Sigmoid colon (tissue), 7 donors: ENCODE data around the gene FMNL3. TPM values are rescaled to one million over a fixed set of nuclear protein-coding genes. Genes with fewer than 3 reads are reported as not detected.
"Not testable (repeated sequence)": the region's sequence is repeated elsewhere in the genome, so short reads cannot be mapped to it uniquely, and the experiment has no call there.

ENCODE experiments used
- DNase-seq: peaks from one replicate; pipeline ENCODE4 v3.0.0-alpha.2; 2019
- H3K27ac ChIP-seq, 4 donors: fragments of 200-600 bp; sonication (generic); one replicate each; pipeline ENCODE4 v1.5.1; 2016 to 2019; ENCODE audit warnings: mild to moderate bottlenecking in 1 of 4
- H3K27me3 ChIP-seq, 3 donors: fragments of 200-600 bp; sonication (generic); one replicate each; pipeline ENCODE4 v1.5.1; 2019; ENCODE audit warnings: mild to moderate bottlenecking in 1 of 3
- H3K36me3 ChIP-seq, 4 donors: fragments of 200-600 bp; sonication (generic); one replicate each; pipeline ENCODE4 v1.5.1; 2016 to 2019
- H3K4me1 ChIP-seq, 4 donors: fragments of 200-600 bp; sonication (generic); one replicate each; pipeline ENCODE4 v1.5.1; 2017 to 2019
- H3K4me3 ChIP-seq, 4 donors: fragments of 200-600 bp; sonication (generic); one replicate each; pipeline ENCODE4 v1.5.1; 2017 to 2019; ENCODE audit warnings: mild to moderate bottlenecking in 2 of 4, moderate library complexity in 1 of 4
- H3K9me3 ChIP-seq, 4 donors: fragments of 200-600 bp in 3 of 4; sonication (generic) in 3 of 4; one replicate each; pipeline versions ENCODE4 v1.5.1 to v1.6.1; 2013 to 2019
- CTCF ChIP-seq, 4 experiments: fragments of 450-650 bp in 3 of 4; fragments of 200-600 bp in 1 of 4; IDR thresholded peaks; one replicate each; pipeline ENCODE4 v1.5.1; 2016 to 2019; ENCODE audit warnings: antibody characterized with exemption in 4 of 4, mild to moderate bottlenecking in 3 of 4, moderate library complexity in 2 of 4
- EP300 ChIP-seq, 4 donors: sonication (generic); formaldehyde crosslinking; IDR thresholded peaks; one replicate each; pipeline ENCODE4 v1.6.1; 2017; ENCODE audit warnings: antibody characterized with exemption in 4 of 4
- POLR2A ChIP-seq, 2 donors: fragments of 450-650 bp; IDR thresholded peaks; one replicate each; pipeline ENCODE4 v1.6.1; 2016; ENCODE audit warnings: antibody characterized with exemption in 2 of 2, mild to moderate bottlenecking in 2 of 2, moderate library complexity in 2 of 2
- POLR2AphosphoS5 ChIP-seq, 4 donors: sonication (generic); formaldehyde crosslinking; IDR thresholded peaks; one replicate each; pipeline ENCODE4 v1.6.1; 2017; ENCODE audit warnings: antibody characterized with exemption in 4 of 4
- WGBS, 2 donors: extraction: QIAGEN DNeasy Blood & Tissue Kit; methylation state at CpG; one replicate each; pipeline ENCODE4 v1.1.7; 2013; 5-methylcytosine and 5-hydroxymethylcytosine counted together
- intact Hi-C: fragments of 100-400 bp; cut with DNase I; formaldehyde crosslinking; loops from one replicate; pipeline ENCODE4 v1.15.1; 2023
- polyA plus RNA-seq, 3 donors: library from polyadenylated mRNA; stranded (reverse); fragments of 200-250 nt; gene quantifications; one replicate each; pipeline ENCODE4 v1.2.3, GENCODE V29; 2013
- total RNA-seq, 4 donors: library from RNA; depleted of rRNA; stranded (reverse); fragments of >200 nt; gene quantifications; one replicate each; pipeline ENCODE4 v1.1.0, GENCODE V29; 2016
- donor health status: healthy with polysubstance abuse.
- donor health status: Bipolar disorder and iron deficiency.
- donor health status: healthy.

The FMNL3 gene
- total and polyA plus RNA-seq, 7 donors, result 1.8 to 12.2 (median 9.8) TPM

- H3K36me3 ChIP-seq, result no peaks in the 10 kb centered on the region
- no peak overlapping the region for H3K4me3 ChIP-seq
- H3K4me1 ChIP-seq, result no peaks in the 10 kb centered on the region
- WGBS, 2 donors, result 22 to 80% methylated on average over 1 of the region's 1 CpG
- H3K27me3 ChIP-seq, result peaks cover 0 to 13% (median 0%) of the 10 kb centered on the region in 3 donors
- no peak for DNase-seq
- H3K27ac ChIP-seq, result no peak overlapping the region
- H3K9me3 ChIP-seq, result no peaks in the 10 kb centered on the region
- intact Hi-C loops, result no loop called here
- no peak for TF ChIP-seq POLR2AphosphoS5 (IDR thresholded peaks at IDR 0.05)
- TF ChIP-seq EP300 (IDR thresholded peaks at IDR 0.05), result no peak
- TF ChIP-seq CTCF (IDR thresholded peaks at IDR 0.05), result no peak
- TF ChIP-seq POLR2A (IDR thresholded peaks at IDR 0.05), result no peak
Observed at GRCh38 chr12:49720214-49720613, 13.0 kb upstream of the FMNL3 start.

- H3K27ac ChIP-seq, intact Hi-C loops, DNase-seq, H3K36me3 ChIP-seq, H3K4me3 ChIP-seq, H3K4me1 ChIP-seq, H3K9me3 ChIP-seq: not testable (repeated sequence)
- H3K27me3 ChIP-seq, result peaks cover 0 to 18% (median 0%) of the 10 kb centered on the region in 3 donors
- WGBS, 2 donors, result 90 to 92% methylated on average over 3 of the region's 3 CpGs
Observed at GRCh38 chr12:49717800-49718199, 10.6 kb upstream of the FMNL3 start.

- TF ChIP-seq CTCF (IDR thresholded peaks at IDR 0.05) (no peak), POLR2A (IDR thresholded peaks at IDR 0.05) (no peak), POLR2AphosphoS5 (IDR thresholded peaks at IDR 0.05) (no peak), EP300 (IDR thresholded peaks at IDR 0.05) (no peak)
- 48 to 70% methylated on average over 2 of the region's 2 CpGs for WGBS, 2 donors
- H3K27ac ChIP-seq, result no peak overlapping the region
- DNase-seq, result no peak
- H3K27me3 ChIP-seq, result peaks cover 0 to 18% (median 0%) of the 10 kb centered on the region in 3 donors
- intact Hi-C loops, result no loop called here
- H3K36me3 ChIP-seq, result no peaks in the 10 kb centered on the region
- no peak overlapping the region for H3K4me3 ChIP-seq
- H3K4me1 ChIP-seq, result no peaks in the 10 kb centered on the region
- no peaks in the 10 kb centered on the region for H3K9me3 ChIP-seq
Observed at GRCh38 chr12:49716553-49716952, 9.3 kb upstream of the FMNL3 start.

GRCh38 chr12:49713952-49714351 is 6.7 kb upstream of the FMNL3 start:
- H3K4me1 ChIP-seq, H3K4me3 ChIP-seq, H3K9me3 ChIP-seq, intact Hi-C loops, H3K36me3 ChIP-seq, H3K27ac ChIP-seq, DNase-seq: not testable (repeated sequence)
- peaks cover 0 to 18% (median 0%) of the 10 kb centered on the region in 3 donors for H3K27me3 ChIP-seq
- WGBS, 2 donors, result 92 to 94% methylated on average over 3 of the region's 3 CpGs

GRCh38 chr12:49708851-49709250 is 1.6 kb upstream of the FMNL3 start:
- H3K27ac ChIP-seq, result no peak overlapping the region
- intact Hi-C loops, result no loop called here
- H3K4me1 ChIP-seq, result peaks cover 0 to 25% (median 16%) of the 10 kb centered on the region in 4 donors
- no peak overlapping the region for H3K4me3 ChIP-seq
- peaks cover 0 to 3% (median 0%) of the 10 kb centered on the region in 3 donors for H3K27me3 ChIP-seq
- no peaks in the 10 kb centered on the region for H3K36me3 ChIP-seq
- no peaks in the 10 kb centered on the region for H3K9me3 ChIP-seq
- no peak for TF ChIP-seq CTCF (IDR thresholded peaks at IDR 0.05)
- TF ChIP-seq EP300 (IDR thresholded peaks at IDR 0.05), result no peak
- no peak for TF ChIP-seq POLR2AphosphoS5 (IDR thresholded peaks at IDR 0.05)
- no peak for TF ChIP-seq POLR2A (IDR thresholded peaks at IDR 0.05)
- 73 to 94% methylated on average over 3 of the region's 3 CpGs for WGBS, 2 donors
- DNase-seq, result no peak

GRCh38 chr12:49707812-49708147 is 575 bp upstream of the FMNL3 start:
- no peak overlapping the region for H3K27ac ChIP-seq
- intact Hi-C loops, result loop anchor here (1.0 kb wide), 2 partner anchors 34 to 63 kb away; no protein-coding TSS in a partner anchor
- WGBS, 2 donors, result 50 to 59% methylated on average over 11 of the region's 11 CpGs
- no peaks in the 10 kb centered on the region for H3K9me3 ChIP-seq
- H3K4me3 ChIP-seq, result peak overlapping the region in 2 of 4 donors; percentile 55 to 84
- H3K4me1 ChIP-seq, result peaks cover 0 to 28% (median 18%) of the 10 kb centered on the region in 4 donors
- peak in 1 of 4 experiments; percentile 3 for TF ChIP-seq CTCF (IDR thresholded peaks at IDR 0.05)
- no peak for TF ChIP-seq POLR2AphosphoS5 (IDR thresholded peaks at IDR 0.05)
- no peaks in the 10 kb centered on the region for H3K27me3 ChIP-seq
- no peak for DNase-seq
- no peaks in the 10 kb centered on the region for H3K36me3 ChIP-seq
